Left ventricle myocardium superior (tissue), 1 donor: ENCODE data around the gene ANK2. TPM values are rescaled to one million over a fixed set of nuclear protein-coding genes. Genes with fewer than 3 reads are reported as not detected.
A peak's percentile ranks its signal among the peaks of the same experiment; 100 is the strongest.
"Not testable (repeated sequence)": the region's sequence is repeated elsewhere in the genome, so short reads cannot be mapped to it uniquely, and the experiment has no call there.

Experiments used
- ATAC-seq: fragments of 200-7000 bp; cut with Tn5 transposase; one replicate; pipeline ENCODE4 v1.9.1; 2020; ENCODE audit warnings: mild to moderate bottlenecking, moderate library complexity
- DNase-seq: peaks from one replicate; pipeline ENCODE4 v3.0.0-alpha.2; 2020
- intact Hi-C: fragments of 100-400 bp; cut with micrococcal nuclease; formaldehyde crosslinking; loops from one replicate; pipeline ENCODE4 v1.11.0; 2022
- total RNA-seq: library from RNA; stranded (reverse); fragmentation: NEBNext Ultra II Directional; extraction: Animal tissue kit (Norgen Biotek cat#: 25700); gene quantifications from one replicate; pipeline ENCODE4 v1.2.1, GENCODE V29; 2021
- donor health status: DM: no; HTN: yes; CAD: no; lungs with severe emphysema.

The ANK2 gene
- total RNA-seq, 1 donor from 2014 or later, result 350 TPM

DNA sequence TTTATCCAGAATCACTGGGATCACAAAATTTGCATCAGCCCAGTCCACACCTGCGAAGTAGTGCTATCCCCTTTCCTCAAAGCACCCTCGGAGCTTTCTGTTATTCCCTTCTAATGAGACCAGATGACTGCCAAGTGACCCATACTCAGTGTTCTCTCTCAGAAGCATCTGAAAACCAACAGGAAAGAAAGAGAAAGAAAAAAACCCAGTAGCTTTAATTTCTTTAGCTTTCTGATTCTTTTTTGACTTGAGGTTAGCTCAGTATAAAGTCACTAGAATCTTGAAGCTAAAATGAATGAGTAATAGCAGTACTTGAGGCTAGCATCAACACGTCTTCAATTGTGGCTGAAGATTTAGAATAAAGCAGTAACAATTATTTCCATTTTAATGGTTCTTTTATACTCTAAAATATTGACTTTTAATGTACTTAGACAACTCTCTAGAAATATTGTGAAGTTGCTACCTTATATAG lies 124.4 kb downstream of the ANK2 start:
- no peak for ATAC-seq
- intact Hi-C loops, result no loop called here
- DNase-seq, result no peak

DNA sequence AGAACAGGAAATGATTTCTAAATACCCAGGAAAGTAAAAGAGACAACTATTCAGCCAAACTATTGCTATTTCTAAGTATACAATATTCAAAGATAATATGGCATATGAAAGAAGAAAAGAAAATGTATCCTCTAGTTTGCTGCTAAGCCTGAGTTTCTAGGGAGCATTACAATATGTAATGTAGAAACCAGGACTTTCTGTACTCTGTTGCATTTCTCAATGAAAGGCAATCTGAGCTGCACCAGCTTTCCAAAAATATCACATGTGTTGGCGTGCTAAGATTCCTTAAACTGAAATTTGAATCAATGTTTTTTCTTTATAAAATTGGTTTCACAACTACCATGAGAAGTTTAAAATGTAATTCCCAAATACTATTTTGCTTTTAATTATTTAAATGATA lies 129.6 kb downstream of the ANK2 start:
- DNase-seq (no peak), ATAC-seq (peak; percentile 28)
- intact Hi-C loops, result no loop called here

DNA sequence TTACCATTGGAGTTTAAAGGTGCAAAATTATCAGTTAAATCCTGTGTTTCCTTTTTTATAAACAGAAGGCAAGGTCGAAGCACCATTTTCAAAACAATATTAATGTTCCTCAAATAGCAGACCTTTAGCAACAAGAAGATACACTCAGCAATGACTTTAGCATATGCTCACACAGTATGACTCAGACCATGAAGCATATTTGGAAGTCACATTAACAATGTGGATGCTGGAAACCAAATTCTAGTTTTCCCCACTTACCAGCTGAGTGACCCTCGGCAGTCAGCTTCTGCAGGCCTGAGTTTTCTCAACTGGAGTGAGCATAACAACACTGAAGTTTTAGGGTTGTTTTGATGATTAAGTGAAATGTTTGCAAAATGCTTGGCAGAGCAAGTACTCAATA lies 130.5 kb downstream of the ANK2 start:
- DNase-seq, result no peak
- intact Hi-C loops, result no loop called here
- ATAC-seq, result peak; percentile 12

DNA sequence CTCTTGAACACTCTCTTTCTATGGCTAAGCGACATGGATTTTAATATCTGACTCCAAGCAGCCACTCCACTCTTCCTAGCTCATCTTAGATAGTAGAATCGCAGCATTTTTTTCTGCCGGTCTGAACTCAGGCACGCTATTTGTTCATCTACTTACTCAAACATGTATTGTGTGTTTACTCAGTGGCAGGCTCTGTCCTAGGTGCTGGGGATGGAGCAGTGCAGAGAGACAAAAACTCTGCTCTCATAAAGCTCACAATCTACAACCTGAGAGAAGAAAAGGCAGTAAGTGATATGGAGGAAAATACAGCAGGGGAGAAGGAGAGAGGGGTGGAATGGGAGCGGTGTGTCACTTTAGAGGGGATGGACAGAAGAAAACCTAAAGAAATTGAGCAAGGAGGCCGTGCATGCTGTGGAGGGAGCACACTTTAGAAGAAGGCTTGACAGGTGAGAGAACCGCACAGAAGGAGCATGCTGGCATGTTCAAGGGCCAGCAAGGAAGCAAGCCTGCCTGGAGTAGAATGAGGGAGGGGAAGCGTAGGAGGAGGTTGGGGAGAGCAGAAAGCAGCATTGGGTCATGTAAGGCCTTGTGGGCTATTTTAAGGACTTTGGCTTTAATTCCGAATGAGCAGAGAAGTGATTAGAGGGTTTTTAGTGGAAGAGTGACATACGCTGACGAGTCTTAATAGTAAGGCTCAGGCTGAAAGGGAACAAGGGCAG lies 132.0 kb downstream of the ANK2 start:
- no peak for DNase-seq
- intact Hi-C loops, result no loop called here

DNA sequence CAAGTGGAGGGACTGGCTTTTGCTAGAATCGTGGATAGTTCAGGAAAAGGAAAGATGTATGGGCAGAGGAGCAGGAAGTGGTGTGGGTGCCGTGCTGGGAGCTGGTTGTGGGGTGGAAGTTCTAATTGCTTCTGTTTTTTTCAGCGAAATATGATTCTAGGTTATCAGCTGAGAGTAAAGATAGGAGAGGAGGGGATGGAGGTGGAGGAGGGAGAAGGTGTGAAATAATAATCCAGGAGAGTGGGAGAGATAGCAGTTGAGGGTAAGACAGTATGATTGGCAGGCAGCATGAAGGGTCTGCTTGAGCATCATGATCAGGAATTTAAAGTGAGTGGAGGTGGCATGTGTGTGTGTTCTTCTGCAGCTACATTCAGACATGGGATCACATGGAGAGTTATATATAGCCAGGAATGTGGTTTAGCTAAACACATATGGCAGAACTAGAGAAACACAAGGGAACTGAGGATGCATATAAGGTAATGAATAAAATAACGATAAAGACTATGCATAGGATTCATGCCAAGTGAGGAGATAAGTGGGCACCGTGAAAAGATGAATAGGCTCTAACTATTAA lies 133.7 kb downstream of the ANK2 start:
- intact Hi-C loops, result no loop called here
- peak; percentile 34 for ATAC-seq

More for the DNA sequence above, 132.0 kb downstream of the ANK2 start:
- peak; percentile 88 for ATAC-seq

DNA sequence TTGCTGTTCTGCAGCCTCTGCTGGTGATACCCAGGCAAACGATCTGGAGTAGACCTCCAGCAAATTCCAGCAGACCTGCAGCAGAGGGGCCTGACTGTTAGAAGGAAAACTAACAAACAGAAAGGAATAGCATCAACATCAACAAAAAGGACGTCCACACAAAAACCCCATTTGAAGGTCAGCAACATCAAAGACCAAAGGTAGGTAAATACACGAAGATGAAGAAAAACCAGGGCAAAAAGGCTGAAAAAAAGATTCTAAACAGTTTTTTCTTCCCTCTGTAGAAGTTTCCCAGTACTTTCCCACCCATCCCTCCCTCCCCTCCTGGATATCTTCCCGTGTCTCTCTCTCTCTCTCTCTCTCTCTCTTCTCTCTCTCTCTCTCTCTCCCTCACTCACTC lies 136.8 kb downstream of the ANK2 start:
- DNase-seq, intact Hi-C loops, ATAC-seq: not testable (repeated sequence)

More for the DNA sequence above, 133.7 kb downstream of the ANK2 start:
- DNase-seq, result no peak

DNA sequence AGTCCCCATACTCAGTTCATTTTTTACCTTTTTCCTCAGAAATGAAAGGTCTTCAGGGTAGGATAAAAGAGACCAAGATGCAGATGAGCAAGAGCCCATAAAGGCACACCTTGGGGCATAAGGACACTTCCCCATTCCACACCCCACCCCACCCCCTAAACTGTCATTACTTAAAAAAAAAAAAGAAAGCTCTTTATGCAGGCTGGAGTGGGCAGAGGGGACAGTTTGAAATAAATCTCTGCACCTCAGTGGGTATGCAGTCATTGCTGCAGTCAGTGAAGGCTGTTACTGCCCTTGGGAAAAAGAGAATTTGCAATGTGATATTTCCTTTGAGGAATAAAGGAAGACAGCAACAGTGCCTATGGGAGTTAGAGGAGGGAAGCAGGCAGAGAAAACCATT lies 137.5 kb downstream of the ANK2 start:
- DNase-seq (no peak), ATAC-seq (no peak)
- intact Hi-C loops, result no loop called here

DNA sequence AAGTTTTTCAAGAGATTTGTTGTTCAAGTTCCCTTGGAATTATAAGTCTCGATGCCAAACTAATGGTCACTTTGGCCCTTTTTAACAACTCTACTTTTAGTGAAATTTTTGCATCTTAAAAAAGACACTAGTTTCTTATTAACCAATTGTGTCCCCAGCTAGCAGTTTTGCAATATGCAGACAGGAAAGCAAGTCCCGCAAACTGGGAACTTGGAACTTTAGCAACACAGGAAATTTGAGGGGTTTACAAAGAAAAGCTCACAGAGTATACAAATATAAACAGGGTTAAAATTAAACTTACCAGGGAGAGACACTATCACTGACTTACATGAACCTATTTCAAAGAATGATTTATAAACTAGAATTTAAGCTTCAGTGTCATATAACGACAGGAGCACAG lies 137.9 kb downstream of the ANK2 start:
- no peak for ATAC-seq

DNA sequence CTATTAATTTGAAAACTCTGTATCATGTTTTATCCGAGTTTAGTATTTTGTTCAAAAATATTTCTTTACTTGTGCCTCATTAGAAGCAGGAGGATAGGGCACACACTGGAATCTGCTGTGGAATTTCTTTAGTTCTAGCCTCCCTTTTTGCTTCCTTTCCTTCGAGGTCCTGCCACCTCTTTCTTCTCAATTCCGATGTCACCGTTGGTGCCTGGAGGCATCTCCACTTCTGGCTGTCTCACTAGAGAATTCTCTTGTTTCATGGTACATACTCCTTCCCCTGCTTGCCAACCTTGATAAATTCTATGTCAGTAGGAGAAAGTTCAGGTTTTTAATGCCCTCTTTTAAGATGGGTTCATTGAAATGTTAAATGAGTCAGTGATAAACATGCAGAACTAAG lies 140.1 kb downstream of the ANK2 start:
- intact Hi-C loops, result no loop called here
- no peak for ATAC-seq

More for the DNA sequence above, 137.9 kb downstream of the ANK2 start:
- intact Hi-C loops, result no loop called here
- no peak for DNase-seq

DNA sequence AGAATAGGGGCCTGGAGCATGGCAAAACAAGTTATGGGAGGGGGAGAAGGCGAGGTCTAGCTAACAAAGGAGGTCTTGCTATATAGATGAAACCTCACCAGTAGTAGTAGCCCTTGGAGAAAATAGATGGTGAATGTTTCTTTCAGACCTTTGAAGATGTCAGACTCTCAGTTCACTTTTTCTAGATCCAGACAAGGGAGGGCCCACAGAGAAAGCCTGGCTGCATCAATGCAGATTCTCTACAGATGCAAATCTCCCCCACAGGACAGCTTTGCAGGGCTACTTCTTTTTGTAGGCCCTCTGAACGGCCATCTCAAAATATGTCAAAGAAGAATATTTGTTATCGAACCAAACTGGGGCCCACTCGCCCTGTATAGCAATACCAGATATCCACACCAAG lies 159.7 kb downstream of the ANK2 start:
- DNase-seq, result no peak
- ATAC-seq, result no peak
- intact Hi-C loops, result no loop called here

More for the DNA sequence above, 140.1 kb downstream of the ANK2 start:
- DNase-seq, result no peak

DNA sequence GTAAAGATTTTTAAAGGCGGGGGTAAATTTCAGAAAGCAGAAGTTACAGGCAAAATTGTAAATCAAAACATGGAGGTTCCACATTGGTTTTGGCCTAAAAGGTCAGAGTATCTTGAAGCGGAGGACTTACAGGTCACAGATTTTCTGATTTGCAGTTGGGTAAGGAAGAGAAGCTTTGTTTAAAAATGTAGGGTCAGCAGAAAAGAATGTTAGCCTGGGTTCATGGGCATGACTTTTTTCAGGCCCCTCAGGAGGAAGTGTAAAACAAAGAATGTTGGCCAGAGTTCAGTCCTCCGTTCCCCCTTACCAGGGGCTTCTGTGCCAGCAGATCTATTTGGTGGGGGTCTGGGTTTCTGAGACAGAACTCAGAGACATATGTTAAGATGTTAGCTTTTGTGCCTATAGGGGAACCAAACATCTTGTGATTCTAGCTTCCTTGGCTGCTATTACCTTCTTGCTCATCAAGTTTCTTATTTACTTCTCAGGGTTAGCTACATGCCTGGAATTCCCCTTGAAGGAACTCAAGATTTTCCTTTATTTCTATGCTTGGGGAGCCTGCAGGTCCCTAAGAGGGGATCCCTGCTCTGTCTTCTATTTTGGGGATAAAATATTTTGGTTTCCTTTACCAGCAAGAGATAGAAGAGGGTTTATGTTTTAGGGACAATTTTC lies 160.3 kb downstream of the ANK2 start:
- intact Hi-C loops, result no loop called here
- DNase-seq (no peak), ATAC-seq (no peak)

DNA sequence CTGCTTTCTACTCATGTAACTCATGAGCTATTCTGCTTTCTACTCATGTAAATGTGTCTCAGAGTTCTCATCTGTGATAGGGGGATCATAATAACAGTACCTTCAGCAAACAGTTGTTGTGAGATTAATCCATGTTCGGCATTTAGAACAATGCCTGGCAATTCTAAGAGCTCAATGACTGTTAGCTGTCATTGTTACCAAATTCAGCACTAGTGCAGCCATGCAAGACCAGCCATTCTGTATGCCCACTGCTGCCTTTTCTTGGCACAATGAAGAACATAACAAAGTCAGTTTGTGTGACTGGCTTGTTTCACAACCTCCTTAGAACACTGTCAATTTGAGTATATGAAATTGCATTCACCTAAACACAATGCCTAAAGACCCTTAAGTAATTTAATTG lies 163.2 kb downstream of the ANK2 start:
- DNase-seq (no peak), ATAC-seq (no peak)
- intact Hi-C loops, result no loop called here

DNA sequence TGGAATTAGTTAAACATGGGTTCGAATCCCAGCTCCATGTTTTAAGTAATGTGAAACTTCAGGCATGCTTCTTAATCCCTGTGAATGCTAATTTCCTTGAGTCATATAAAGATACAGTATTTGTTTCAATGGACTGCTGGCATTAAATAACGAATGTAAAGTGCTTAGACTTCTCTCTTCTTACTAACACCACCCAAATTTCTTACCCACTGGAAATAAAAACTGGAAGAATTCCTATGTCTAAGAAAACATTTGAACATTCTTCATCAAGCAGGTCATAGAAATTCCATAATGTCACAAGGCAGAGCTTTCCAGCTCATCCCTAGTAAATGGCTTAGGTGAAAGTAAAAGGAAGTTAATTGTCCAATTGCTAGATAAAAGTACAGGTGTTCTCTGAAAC lies 172.5 kb downstream of the ANK2 start:
- ATAC-seq (no peak), DNase-seq (no peak)
- intact Hi-C loops, result no loop called here

DNA sequence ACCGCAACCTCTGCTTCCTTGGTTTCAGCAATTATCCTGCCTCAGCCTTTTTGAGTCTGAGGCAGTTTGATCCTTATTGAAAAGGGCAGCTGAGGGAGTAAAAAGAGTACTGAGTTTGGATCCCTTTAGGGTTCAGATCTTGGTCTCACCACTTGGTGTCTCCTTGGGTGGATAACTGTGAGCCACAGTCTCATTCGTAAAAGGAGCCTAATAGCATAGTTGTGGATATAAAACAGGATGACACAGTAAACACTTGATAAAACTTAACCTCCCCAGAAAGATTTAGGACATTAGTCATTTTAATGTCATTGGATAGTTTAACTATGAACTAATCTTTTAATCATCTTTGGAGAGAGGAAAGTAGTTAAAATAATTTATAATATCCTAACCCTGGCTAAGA lies 173.0 kb downstream of the ANK2 start:
- intact Hi-C loops, result no loop called here
- no peak for ATAC-seq
- DNase-seq, result no peak

DNA sequence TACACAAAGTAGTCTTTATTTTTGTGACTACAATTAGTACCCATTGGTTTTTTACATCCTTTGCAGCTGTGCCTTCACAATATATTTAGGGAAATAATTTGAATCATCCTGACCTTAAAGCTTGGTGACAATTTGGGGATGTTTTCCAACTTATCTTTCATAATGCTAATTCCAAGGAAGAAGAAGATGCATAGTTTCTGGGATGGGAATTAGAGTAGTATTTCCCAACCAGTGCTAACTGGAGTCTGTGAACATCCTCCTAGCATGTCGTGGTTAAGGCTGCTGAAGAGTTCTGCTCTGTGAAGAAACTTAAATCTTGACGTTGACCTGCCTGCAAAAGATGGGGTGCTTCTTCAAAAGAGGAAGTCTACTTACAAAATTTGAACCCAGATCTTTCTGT lies 173.5 kb downstream of the ANK2 start:
- no peak for DNase-seq
- ATAC-seq, result no peak
- intact Hi-C loops, result no loop called here

DNA sequence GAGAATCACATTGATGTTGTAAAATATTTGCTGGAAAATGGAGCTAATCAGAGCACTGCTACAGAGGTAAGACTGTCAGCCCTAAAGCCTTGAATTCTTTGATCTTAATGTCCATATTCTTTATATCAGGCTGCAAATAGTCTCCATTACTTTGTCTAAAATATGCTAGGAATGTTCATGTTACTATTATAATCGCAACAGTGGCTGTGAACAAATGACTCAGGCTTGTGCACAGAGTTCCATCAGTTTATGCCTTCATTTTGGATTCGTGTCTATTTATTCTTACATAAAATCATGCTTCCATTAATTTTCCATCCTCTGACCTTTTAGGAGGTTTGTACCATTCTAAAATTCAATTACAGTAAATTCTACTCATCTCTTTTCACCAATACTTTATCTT lies 182.7 kb downstream of the ANK2 start:
- intact Hi-C loops, result no loop called here
- no peak for DNase-seq
- no peak for ATAC-seq

DNA sequence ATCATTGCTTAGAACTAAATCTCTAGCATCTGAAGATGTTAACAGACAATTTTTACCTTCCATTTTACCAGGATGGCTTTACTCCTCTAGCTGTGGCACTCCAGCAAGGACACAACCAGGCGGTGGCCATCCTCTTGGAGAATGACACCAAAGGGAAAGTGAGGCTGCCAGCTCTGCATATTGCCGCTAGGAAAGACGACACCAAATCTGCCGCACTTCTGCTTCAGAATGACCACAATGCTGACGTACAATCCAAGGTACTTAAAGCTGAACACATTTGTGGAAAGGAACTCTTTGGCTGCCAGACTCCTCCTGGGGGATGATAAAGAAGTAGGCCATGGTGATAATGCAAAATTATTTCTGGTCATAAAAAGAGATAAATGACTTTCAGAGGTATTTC lies 187.5 kb downstream of the ANK2 start:
- ATAC-seq (peak; percentile 37), DNase-seq (no peak)
- intact Hi-C loops, result no loop called here

DNA sequence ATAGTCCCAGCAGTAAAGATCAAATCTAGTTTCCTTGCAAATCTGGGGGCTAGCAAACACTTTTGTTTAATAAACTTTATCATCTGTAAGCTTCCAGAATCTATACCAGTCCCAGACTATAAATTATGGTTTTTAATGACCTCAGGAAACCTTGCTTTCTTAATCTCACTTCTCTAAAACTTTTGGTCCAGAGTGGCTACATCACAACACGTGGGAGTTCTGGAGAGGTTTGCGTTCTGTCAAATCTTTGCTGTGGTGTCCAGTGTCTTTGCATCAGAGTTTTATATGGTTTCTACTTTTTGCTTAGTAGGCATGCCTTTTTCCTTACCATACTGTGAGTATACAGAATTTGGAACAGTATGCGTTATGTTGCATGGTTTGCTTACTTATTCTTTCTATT lies 193.9 kb downstream of the ANK2 start:
- ATAC-seq (no peak), DNase-seq (no peak)
- intact Hi-C loops, result no loop called here

DNA sequence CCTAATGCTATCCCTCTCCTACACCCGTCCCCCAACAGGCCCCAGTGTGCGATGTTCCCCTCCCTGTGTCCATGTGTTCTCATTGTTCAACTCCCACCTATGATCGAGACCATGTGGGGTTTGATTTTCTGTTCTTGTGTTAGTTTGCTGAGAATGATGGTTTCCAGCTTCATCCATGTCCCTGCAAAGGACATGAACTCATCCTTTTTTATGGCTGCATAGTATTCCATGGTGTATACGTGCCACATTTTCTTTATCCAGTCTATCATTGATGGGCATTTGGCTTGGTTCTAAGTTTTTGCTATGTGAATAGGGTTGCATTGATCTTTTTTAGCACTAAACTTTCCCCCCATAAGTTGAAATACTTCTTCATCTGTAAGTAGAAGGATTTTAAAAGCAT lies 195.3 kb downstream of the ANK2 start:
- intact Hi-C loops, DNase-seq, ATAC-seq: not testable (repeated sequence)

DNA sequence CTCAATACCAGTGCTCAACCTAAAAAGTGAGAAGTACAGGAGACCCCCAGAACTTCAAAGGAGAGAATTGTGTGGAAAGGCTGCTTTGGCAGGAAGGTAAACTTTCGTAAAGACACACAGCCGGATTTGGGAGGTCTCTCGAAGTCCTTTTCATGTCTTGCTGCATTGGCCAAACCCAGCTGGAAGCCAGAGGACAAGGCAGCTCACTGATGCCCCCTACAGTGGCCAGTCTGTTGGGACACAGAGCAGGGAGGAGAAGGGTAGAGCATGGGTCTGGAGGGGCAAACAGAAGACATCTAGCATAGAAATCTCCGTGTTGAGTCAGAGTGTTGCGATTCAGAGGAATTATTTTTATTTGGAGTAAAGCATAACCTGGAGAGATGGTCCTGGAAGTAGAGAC lies 198.9 kb downstream of the ANK2 start:
- intact Hi-C loops, result no loop called here
- ATAC-seq (peak; percentile 34), DNase-seq (no peak)

DNA sequence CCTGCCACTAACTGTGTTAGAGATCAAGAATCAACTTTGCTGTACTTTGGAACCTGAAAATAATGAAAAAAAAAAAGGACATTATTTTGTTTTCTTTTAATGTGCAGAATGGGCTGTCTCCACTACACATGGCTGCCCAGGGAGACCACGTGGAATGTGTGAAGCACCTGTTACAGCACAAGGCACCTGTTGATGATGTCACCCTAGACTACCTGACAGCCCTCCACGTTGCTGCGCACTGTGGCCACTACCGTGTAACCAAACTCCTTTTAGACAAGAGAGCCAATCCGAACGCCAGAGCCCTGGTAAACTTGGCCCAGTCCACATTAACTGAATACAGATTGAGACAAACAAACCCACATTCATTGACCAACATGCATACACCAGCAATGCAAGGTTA lies 206.2 kb downstream of the ANK2 start:
- intact Hi-C loops, result no loop called here
- no peak for ATAC-seq

More for the DNA sequence above, 206.2 kb downstream of the ANK2 start:
- DNase-seq, result no peak
